Right lobe of liver (tissue), 4 donors: ENCODE results near the gene SUGCT.

Experiments
- CTCF ChIP-seq, 4 donors: fragments of 200-600 bp in 3 of 4; fragments of 450-650 bp in 1 of 4; IDR thresholded peaks; one replicate each; pipeline versions ENCODE4 v1.5.1 to v1.8.0; 2016 to 2022; ENCODE audit warnings: antibody characterized with exemption in 4 of 4, mild to moderate bottlenecking in 2 of 4
- POLR2A ChIP-seq: fragments of 450-650 bp; IDR thresholded peaks from one replicate; pipeline ENCODE4 v1.6.1; 2017; ENCODE audit warnings: antibody characterized with exemption, mild to moderate bottlenecking
- donor health status: DM: no; HTN: no; CAD: no.
- donor health status: DM: no; HTN: no; CAD: no.
- donor health status: DM: no; HTN: yes; CAD: no.

- peak in 1 of 4 donors; percentile 16 for TF ChIP-seq CTCF (IDR thresholded peaks at IDR 0.05)
- TF ChIP-seq POLR2A: no peak
Observed at GRCh38 chr7:40763319-40764287, 628.8 kb downstream of the SUGCT start.
